GM12874 (cell line): ENCODE results near the gene EHD3.

Experiments used
- TF ChIP-seq, protein P1 (sequence below): IDR thresholded peaks from 2 replicates; pipeline ENCODE4 v1.5.1; 2011; ENCODE audit warnings: low read depth, mild to moderate bottlenecking, control low read depth, low read length, moderate library complexity; ENCODE audit not compliant: insufficient read depth

The EHD3 gene

DNA sequence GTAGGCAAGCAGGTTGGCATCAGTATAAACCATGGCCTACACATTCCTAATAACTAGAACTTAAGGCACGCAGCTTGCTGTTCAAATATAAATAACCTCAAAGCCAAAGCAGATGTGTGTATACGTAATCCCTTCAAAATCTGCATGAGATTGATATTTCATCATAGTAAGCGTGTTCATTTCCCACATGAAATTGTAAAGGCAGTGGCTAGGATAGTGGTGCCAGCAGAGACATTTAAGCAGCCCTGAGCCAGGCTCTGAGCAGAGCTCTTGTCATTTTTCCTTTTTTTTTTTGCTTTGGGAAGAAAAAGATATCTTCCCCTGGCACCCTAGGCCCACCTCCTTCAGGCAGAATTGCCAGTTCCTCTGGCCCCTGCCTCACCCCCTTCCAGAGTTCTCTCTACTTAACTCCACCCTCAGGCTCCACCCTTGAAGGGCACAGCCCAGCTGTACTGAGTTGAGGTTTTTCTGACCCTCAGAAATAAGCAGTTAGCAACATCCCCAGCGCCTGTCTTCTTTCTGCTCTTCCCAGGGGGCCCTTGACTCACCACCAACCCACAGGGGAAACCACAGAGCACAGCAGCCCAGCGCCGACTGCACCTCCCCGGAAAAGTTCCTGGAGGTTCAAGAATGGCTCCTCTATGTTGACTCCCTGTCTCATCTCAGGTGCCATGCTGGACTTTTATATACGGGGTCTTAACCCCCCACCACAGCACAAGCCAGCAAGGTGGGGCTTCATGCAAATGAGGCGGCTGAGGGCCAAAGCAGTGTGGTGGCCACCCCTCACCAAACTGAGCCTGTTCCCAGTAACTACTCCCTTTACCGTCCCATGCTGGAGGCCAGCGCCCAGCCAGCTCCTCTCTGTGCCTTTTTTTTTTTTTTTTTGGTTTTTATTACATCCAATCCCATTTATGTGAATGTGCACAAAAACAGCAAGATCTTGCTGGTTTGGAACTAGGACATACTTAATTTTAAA is 84.7 kb downstream of the EHD3 start:
- TF ChIP-seq, protein P1, sequence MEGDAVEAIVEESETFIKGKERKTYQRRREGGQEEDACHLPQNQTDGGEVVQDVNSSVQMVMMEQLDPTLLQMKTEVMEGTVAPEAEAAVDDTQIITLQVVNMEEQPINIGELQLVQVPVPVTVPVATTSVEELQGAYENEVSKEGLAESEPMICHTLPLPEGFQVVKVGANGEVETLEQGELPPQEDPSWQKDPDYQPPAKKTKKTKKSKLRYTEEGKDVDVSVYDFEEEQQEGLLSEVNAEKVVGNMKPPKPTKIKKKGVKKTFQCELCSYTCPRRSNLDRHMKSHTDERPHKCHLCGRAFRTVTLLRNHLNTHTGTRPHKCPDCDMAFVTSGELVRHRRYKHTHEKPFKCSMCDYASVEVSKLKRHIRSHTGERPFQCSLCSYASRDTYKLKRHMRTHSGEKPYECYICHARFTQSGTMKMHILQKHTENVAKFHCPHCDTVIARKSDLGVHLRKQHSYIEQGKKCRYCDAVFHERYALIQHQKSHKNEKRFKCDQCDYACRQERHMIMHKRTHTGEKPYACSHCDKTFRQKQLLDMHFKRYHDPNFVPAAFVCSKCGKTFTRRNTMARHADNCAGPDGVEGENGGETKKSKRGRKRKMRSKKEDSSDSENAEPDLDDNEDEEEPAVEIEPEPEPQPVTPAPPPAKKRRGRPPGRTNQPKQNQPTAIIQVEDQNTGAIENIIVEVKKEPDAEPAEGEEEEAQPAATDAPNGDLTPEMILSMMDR, result no peak
